Measurements from ENCODE around the gene KCNK7.

The KCNK7 gene

GRCh38 chr11:65619281-65619928 lies 23.8 kb upstream of the KCNK7 start:
- no peaks in the 10 kb centered on the region for H3K27me3 ChIP-seq
- peaks cover 14 to 22% of the 10 kb centered on the region in 2 experiments for H3K4me1 ChIP-seq (ENCODE audit: control insufficient read depth in 1 of 2, insufficient read depth in 1 of 2, low read depth in 1 of 2, low read length in 1 of 2)
- no peak overlapping the region for H3K4me3 ChIP-seq (ENCODE audit: low read depth in 1 of 2, low read length in 1 of 2)
- H3K36me3 ChIP-seq: peaks cover 73% of the 10 kb centered on the region
- no peak overlapping the region for H3K27ac ChIP-seq
- no peak for TF ChIP-seq CTCF (IDR thresholded peaks at IDR 0.05)
- no peaks in the 10 kb centered on the region for H3K9me3 ChIP-seq

- no peaks in the 10 kb centered on the region for H3K9me3 ChIP-seq
- TF ChIP-seq CTCF (IDR thresholded peaks at IDR 0.05): no peak
- H3K4me1 ChIP-seq (ENCODE audit: control insufficient read depth in 1 of 2, insufficient read depth in 1 of 2, low read depth in 1 of 2, low read length in 1 of 2): peaks cover 16 to 22% of the 10 kb centered on the region in 2 experiments
- H3K27me3 ChIP-seq: no peaks in the 10 kb centered on the region
- peaks cover 67% of the 10 kb centered on the region for H3K36me3 ChIP-seq
- no peak overlapping the region for H3K4me3 ChIP-seq (ENCODE audit: low read depth in 1 of 2, low read length in 1 of 2)
- no peak overlapping the region for H3K27ac ChIP-seq
Measured at GRCh38 chr11:65618763-65619162, 23.2 kb upstream of the KCNK7 start.

- peaks cover 18 to 25% of the 10 kb centered on the region in 2 experiments for H3K4me1 ChIP-seq (ENCODE audit: control insufficient read depth in 1 of 2, insufficient read depth in 1 of 2, low read depth in 1 of 2, low read length in 1 of 2)
- no peak overlapping the region for H3K27ac ChIP-seq
- H3K27me3 ChIP-seq: no peaks in the 10 kb centered on the region
- H3K36me3 ChIP-seq: peaks cover 61% of the 10 kb centered on the region
- no peaks in the 10 kb centered on the region for H3K9me3 ChIP-seq
- no peak for TF ChIP-seq CTCF (IDR thresholded peaks at IDR 0.05)
- H3K4me3 ChIP-seq (ENCODE audit: low read depth in 1 of 2, low read length in 1 of 2): no peak overlapping the region
Measured at GRCh38 chr11:65617990-65618751, 22.6 kb upstream of the KCNK7 start.

- Histone ChIP-seq H3K4me1 (ENCODE audit: control insufficient read depth in 1 of 2, insufficient read depth in 1 of 2, low read depth in 1 of 2, low read length in 1 of 2) (peaks cover 27 to 34% of the 10 kb centered on the region in 2 experiments), H3K27me3 (no peaks in the 10 kb centered on the region), H3K9me3 (no peaks in the 10 kb centered on the region), H3K27ac (peak overlapping the region; percentile 98), H3K36me3 (peaks cover 62% of the 10 kb centered on the region), H3K4me3 (ENCODE audit: low read depth in 1 of 2, low read length in 1 of 2) (peak overlapping the region in 1 of 2 experiments; percentile 96)
- no peak for TF ChIP-seq CTCF (IDR thresholded peaks at IDR 0.05)
Measured at GRCh38 chr11:65617136-65617850, 21.7 kb upstream of the KCNK7 start.

GRCh38 chr11:65616575-65617001 lies 21.0 kb upstream of the KCNK7 start:
- TF ChIP-seq CTCF (IDR thresholded peaks at IDR 0.05): no peak
- Histone ChIP-seq H3K27ac (peak overlapping the region; percentile 98), H3K9me3 (no peaks in the 10 kb centered on the region), H3K4me1 (ENCODE audit: control insufficient read depth in 1 of 2, insufficient read depth in 1 of 2, low read depth in 1 of 2, low read length in 1 of 2) (peaks cover 34 to 41% of the 10 kb centered on the region in 2 experiments), H3K4me3 (ENCODE audit: low read depth in 1 of 2, low read length in 1 of 2) (peak overlapping the region; percentile 88 to 96), H3K36me3 (peaks cover 58% of the 10 kb centered on the region), H3K27me3 (no peaks in the 10 kb centered on the region)

Measured in neutrophil (primary cell).